ENCODE measurements around the gene SGCG. TPM values are rescaled to one million over a fixed set of nuclear protein-coding genes. Genes with fewer than 3 reads are reported as not detected.

SGCG gene, protein sequence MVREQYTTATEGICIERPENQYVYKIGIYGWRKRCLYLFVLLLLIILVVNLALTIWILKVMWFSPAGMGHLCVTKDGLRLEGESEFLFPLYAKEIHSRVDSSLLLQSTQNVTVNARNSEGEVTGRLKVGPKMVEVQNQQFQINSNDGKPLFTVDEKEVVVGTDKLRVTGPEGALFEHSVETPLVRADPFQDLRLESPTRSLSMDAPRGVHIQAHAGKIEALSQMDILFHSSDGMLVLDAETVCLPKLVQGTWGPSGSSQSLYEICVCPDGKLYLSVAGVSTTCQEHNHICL
- 0.83 TPM in 1 of 2 replicates, not detected in the other for total RNA-seq

DNA sequence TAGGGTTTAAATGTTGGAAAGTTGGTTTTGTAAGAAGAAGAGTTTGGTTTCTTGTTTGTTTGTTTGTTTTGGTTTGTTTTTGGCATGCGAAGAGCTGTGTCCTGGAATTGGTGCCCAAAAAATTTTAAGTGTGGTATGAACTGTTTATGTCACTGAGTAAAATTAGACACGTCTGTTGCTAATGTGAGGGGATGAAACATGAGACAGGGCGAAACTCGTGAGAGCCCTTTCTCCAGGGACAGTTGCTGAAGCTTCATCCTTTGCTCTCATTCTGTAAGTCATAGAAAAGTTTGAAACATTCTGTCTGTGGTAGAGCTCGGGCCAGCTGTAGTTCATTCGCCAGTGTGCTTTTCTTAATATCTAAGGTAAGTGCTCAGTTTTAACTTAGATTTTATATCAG lies at the start of gene SGCG:
SGCG (plus strand) TSS at position 269 of the 400 bp plus-strand sequence. CDS start 22,716 bp downstream, outside the sequence.

